Stromal cell of bone marrow (primary cell): Measurements from ENCODE around the gene TICRR.

Experiments used
- DNase-seq: peaks from one replicate; pipeline ENCODE4 v3.0.0-alpha.2; 2012; ENCODE audit warnings: low read depth

The TICRR gene

GRCh38 chr15:89654301-89654761 is 79.1 kb downstream of the TICRR start:
- DNase-seq, result peak; percentile 39

- DNase-seq, result no peak
Measured at GRCh38 chr15:89654847-89655805, 79.9 kb downstream of the TICRR start, which contains the start of gene KIF7. KIF7 (minus strand) TSS chr15:89655467; CDS start chr15:89652930, 2,537 bp downstream.

GRCh38 chr15:89656116-89656815 is 81.0 kb downstream of the TICRR start:
- DNase-seq, result no peak

- no peak for DNase-seq
Measured at GRCh38 chr15:89657686-89658200, 82.5 kb downstream of the TICRR start.

GRCh38 chr15:89659295-89659694 is 84.0 kb downstream of the TICRR start:
- DNase-seq, result no peak

GRCh38 chr15:89660556-89660955 is 85.3 kb downstream of the TICRR start:
- no peak for DNase-seq

- peak; percentile 81 for DNase-seq
Measured at GRCh38 chr15:89662893-89663626, 87.8 kb downstream of the TICRR start.

- no peak for DNase-seq
Measured at GRCh38 chr15:89664441-89665350, 89.4 kb downstream of the TICRR start.

- no peak for DNase-seq
Measured at GRCh38 chr15:89665449-89666181, 90.3 kb downstream of the TICRR start.

GRCh38 chr15:89666184-89666857 is 91.1 kb downstream of the TICRR start:
- no peak for DNase-seq

GRCh38 chr15:89666858-89667705 is 91.8 kb downstream of the TICRR start:
- DNase-seq, result no peak

- DNase-seq, result no peak
Measured at GRCh38 chr15:89667706-89667960, 92.4 kb downstream of the TICRR start.

- DNase-seq, result no peak
Measured at GRCh38 chr15:89668171-89668570, 92.9 kb downstream of the TICRR start.

GRCh38 chr15:89669309-89669865 is 94.1 kb downstream of the TICRR start:
- no peak for DNase-seq

GRCh38 chr15:89669941-89670340 is 94.7 kb downstream of the TICRR start:
- DNase-seq, result no peak

- no peak for DNase-seq
Measured at GRCh38 chr15:89670971-89671560, 95.8 kb downstream of the TICRR start.

GRCh38 chr15:89671687-89672086 is 96.4 kb downstream of the TICRR start:
- DNase-seq, result no peak
